Right lobe of liver (tissue), 6 donors: ENCODE data around the gene CHERP. TPM values are rescaled to one million over a fixed set of nuclear protein-coding genes. Genes with fewer than 3 reads are reported as not detected.

Experiments used
- ATAC-seq, 4 donors: fragments of 200-7000 bp; cut with Tn5 transposase; one replicate each; pipeline ENCODE4 v1.9.1; 2020; ENCODE audit warnings: mild to moderate bottlenecking in 4 of 4, moderate library complexity in 4 of 4
- DNase-seq, 3 donors: peaks; one replicate each; pipeline ENCODE4 v3.0.0-alpha.2; 2020
- H3K27ac ChIP-seq, 3 donors: fragments of 200-600 bp; one replicate each; pipeline ENCODE4 v1.8.0; 2022
- H3K27me3 ChIP-seq, 2 donors: fragments of 200-600 bp; one replicate each; pipeline ENCODE4 v1.8.0; 2022
- H3K36me3 ChIP-seq, 4 donors: fragments of 200-600 bp; sonication (generic) in 1 of 4; one replicate each; pipeline versions ENCODE4 v1.5.1 to v1.8.0; 2017 to 2022; ENCODE audit warnings: control low read depth in 1 of 4
- H3K4me1 ChIP-seq, 4 donors: fragments of 200-600 bp; sonication (generic) in 1 of 4; one replicate each; pipeline versions ENCODE4 v1.5.1 to v1.8.0; 2017 to 2022; ENCODE audit warnings: control low read depth in 1 of 4
- H3K4me3 ChIP-seq, 3 donors: fragments of 200-600 bp; one replicate each; pipeline ENCODE4 v1.8.0; 2022
- H3K9me3 ChIP-seq, 4 donors: fragments of 200-600 bp; sonication (generic) in 1 of 4; one replicate each; pipeline versions ENCODE4 v1.5.1 to v1.8.0; 2017 to 2022; ENCODE audit warnings: control low read depth in 1 of 4
- POLR2A ChIP-seq: fragments of 450-650 bp; IDR thresholded peaks from one replicate; pipeline ENCODE4 v1.6.1; 2017; ENCODE audit warnings: antibody characterized with exemption, mild to moderate bottlenecking
- WGBS: methylation state at CpG from one replicate; pipeline ENCODE4 v1.1.6; 2018; ENCODE audit warnings: low coverage, low lambda C conversion rate; ENCODE audit not compliant: insufficient coverage; ENCODE audit errors: missing lambda C conversion rate; 5-methylcytosine and 5-hydroxymethylcytosine counted together
- intact Hi-C, 2 donors: fragments of 100-400 bp; cut with DNase I; formaldehyde crosslinking; loops; one replicate each; pipeline versions ENCODE4 v1.11.2 to v1.14.1; 2022
- total RNA-seq, 6 experiments: library from RNA; depleted of rRNA in 2 of 6; stranded (reverse); fragments of >200 nt in 2 of 6; fragmentation: NEBNext Ultra II Directional in 3 of 6; extraction: Animal tissue kit (Norgen Biotek cat#: 25700) in 3 of 6; gene quantifications; one replicate each; pipeline versions ENCODE4 v1.1.0 to v1.2.4, GENCODE V29; 2016 to 2023
- TF ChIP-seq, protein P1 (sequence below), 4 donors: fragments of 200-600 bp in 3 of 4; fragments of 450-650 bp in 1 of 4; IDR thresholded peaks; one replicate each; pipeline versions ENCODE4 v1.5.1 to v1.8.0; 2016 to 2022; ENCODE audit warnings: antibody characterized with exemption in 4 of 4, mild to moderate bottlenecking in 2 of 4
- donor health status: DM: no; HTN: yes; CAD: no.
- donor health status: DM: no; HTN: no; CAD: no.
- donor health status: DM: no; HTN: no; CAD: no.
- donor health status: DM: no; HTN: yes; CAD: no.
- donor health status: DM: no; HTN: yes; CAD: no.

The CHERP gene
- total RNA-seq, 6 experiments from 2014 or later: 6.8 to 26.2 (median 20.6) TPM

DNA sequence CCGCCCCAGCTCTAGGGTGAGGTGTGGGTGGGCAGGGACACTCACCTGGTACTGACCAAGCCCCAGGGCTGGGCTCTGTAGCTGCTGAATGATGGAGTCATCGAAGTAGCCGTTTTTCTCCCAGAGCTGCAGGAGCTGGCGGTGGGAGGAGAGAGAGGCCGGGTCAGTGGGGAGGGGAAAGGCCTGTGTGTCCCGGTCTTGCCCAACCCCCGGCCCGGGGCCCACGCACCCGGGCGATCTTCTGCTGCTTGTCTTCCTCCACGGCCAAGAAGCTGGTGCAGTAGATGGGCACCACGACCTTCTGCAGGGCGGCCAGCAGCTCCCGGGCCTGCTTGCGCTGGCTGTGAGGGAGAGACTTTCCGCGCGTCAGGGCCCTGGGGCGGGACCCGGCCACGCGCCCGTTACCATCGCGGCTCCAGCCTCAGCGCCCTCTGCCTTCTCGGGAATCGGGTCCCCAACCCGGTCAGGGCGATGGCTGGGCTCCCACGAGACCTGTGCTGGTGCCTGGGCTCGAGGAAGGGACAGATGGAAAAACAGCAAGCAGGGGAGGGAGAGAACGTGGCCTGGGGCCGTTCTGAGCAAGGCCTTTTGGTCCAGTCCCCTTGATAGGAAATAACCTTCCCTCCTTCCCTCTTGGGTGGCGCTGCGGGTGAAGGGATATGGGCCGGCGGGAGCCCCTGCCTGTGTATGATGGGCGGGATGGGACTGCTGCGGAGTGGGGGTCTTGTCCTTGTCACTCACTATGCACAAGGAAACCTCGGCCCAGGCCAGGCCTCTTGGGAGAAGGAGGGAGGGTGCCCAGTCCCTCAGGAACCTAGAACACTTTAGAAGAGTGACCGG, 11.5 kb downstream of the CHERP start:
- DNase-seq (peak in 1 of 3 donors; percentile 73), ATAC-seq (no peak)
- Histone ChIP-seq H3K4me1 (peaks cover 0 to 18% (median 8%) of the 10 kb centered on the region in 4 donors), H3K36me3 (peaks cover 0 to 95% (median 56%) of the 10 kb centered on the region in 4 donors), H3K27ac (no peak overlapping the region), H3K4me3 (no peak overlapping the region), H3K27me3 (no peaks in the 10 kb centered on the region), H3K9me3 (no peaks in the 10 kb centered on the region)
- 93% methylated on average over 10 of the region's 43 CpGs for WGBS
- no peak for TF ChIP-seq POLR2A
- TF ChIP-seq, protein P1, sequence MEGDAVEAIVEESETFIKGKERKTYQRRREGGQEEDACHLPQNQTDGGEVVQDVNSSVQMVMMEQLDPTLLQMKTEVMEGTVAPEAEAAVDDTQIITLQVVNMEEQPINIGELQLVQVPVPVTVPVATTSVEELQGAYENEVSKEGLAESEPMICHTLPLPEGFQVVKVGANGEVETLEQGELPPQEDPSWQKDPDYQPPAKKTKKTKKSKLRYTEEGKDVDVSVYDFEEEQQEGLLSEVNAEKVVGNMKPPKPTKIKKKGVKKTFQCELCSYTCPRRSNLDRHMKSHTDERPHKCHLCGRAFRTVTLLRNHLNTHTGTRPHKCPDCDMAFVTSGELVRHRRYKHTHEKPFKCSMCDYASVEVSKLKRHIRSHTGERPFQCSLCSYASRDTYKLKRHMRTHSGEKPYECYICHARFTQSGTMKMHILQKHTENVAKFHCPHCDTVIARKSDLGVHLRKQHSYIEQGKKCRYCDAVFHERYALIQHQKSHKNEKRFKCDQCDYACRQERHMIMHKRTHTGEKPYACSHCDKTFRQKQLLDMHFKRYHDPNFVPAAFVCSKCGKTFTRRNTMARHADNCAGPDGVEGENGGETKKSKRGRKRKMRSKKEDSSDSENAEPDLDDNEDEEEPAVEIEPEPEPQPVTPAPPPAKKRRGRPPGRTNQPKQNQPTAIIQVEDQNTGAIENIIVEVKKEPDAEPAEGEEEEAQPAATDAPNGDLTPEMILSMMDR (IDR thresholded peaks at IDR 0.05): no peak
- intact Hi-C loops: no loop called here

DNA sequence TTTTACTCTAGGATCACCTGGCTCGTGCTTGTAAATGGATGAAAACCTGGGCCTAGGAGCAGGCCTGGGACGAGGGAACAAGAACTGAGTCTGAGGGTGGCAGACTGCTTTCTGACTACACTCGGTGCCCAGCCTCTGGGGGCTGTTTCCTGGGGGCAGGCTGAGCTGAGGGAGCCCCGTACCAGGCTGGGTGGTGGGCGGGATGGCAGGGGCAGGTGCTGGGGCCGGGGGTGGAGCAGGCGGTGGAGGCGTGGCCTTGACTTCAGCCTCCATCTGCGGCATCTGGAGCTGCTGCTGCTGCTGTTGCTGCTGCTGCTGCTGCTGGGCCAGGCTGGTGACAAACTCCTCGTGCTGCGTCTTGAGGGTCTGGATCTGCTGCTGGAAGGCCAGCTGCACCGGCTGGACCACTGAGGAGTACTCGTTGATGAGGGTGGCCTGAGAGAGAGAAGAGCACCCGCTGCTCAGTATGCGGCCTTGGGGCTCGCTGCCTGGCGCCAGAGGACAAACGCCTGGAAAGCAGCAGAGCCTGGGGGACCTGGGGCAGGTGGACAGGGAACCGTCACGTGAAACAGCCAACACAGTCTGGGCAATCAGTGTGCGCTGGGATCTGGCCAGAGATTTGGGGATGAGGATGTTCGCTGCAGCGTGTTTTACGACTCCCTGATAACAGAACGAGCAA, 12.6 kb downstream of the CHERP start:
- Histone ChIP-seq H3K9me3 (no peaks in the 10 kb centered on the region), H3K4me1 (peaks cover 0 to 18% (median 8%) of the 10 kb centered on the region in 4 donors), H3K4me3 (no peak overlapping the region), H3K27ac (no peak overlapping the region), H3K36me3 (peaks cover 0 to 95% (median 55%) of the 10 kb centered on the region in 4 donors), H3K27me3 (no peaks in the 10 kb centered on the region)
- DNase-seq (no peak), ATAC-seq (no peak)
- TF ChIP-seq, protein P1 (IDR thresholded peaks at IDR 0.05): no peak
- no peak for TF ChIP-seq POLR2A
- WGBS: 96% methylated on average over 4 of the region's 25 CpGs
- intact Hi-C loops: no loop called here

DNA sequence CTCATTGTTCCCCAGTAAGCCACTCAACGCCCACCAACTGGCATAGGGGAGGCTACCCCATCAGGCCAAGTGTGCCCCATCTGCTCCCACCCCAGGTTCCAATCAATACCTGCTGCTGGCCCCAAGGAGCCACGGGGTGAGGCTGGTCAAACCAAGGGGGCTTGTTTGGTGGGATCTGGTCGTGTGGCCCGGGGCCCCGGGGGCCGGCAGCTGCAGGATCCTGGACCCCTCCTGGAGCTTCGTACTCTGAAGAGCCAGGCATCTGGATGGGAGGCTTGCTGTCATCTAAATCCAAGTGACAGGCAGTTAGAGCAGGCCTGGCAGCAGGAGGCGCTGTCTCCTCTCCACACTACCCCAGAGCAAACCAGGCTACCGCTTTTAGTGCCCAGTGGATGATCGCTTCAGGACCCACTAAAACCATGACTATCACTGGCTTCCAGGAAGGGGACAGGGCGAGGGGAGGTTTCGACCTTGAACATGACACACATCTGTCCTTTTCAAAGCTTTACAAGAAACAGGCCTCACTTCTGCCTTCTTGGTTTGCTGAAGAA, 14.2 kb downstream of the CHERP start:
- H3K4me1 ChIP-seq: peaks cover 0 to 18% (median 8%) of the 10 kb centered on the region in 4 donors
- DNase-seq: no peak
- WGBS: 100% methylated on average over 3 of the region's 12 CpGs
- no peak for TF ChIP-seq POLR2A
- TF ChIP-seq, protein P1 (IDR thresholded peaks at IDR 0.05): peak in 3 of 4 donors; percentile 15 to 37 (median 21)
- no peaks in the 10 kb centered on the region for H3K9me3 ChIP-seq
- H3K4me3 ChIP-seq: no peak overlapping the region
- peaks cover 0 to 95% (median 59%) of the 10 kb centered on the region in 4 donors for H3K36me3 ChIP-seq
- intact Hi-C loops: no loop called here
- no peaks in the 10 kb centered on the region for H3K27me3 ChIP-seq
- peak in 2 of 4 donors; percentile 21 to 35 for ATAC-seq
- no peak overlapping the region for H3K27ac ChIP-seq

- WGBS: 95% methylated on average over 4 of the region's 14 CpGs
- TF ChIP-seq POLR2A: no peak
- TF ChIP-seq, protein P1 (IDR thresholded peaks at IDR 0.05): no peak
- ATAC-seq (no peak), DNase-seq (no peak)
- Histone ChIP-seq H3K36me3 (peaks cover 0 to 95% (median 54%) of the 10 kb centered on the region in 4 donors), H3K27me3 (no peaks in the 10 kb centered on the region), H3K4me1 (peaks cover 0 to 18% (median 8%) of the 10 kb centered on the region in 4 donors), H3K27ac (peak overlapping the region in 1 of 3 donors; percentile 19), H3K9me3 (no peaks in the 10 kb centered on the region), H3K4me3 (no peak overlapping the region)
- intact Hi-C loops: no loop called here
Measured at GRCh38 chr19:16527334-16527935, 14.8 kb downstream of the CHERP start.
